ENCODE results near the gene SPG7. TPM values are rescaled to one million over a fixed set of nuclear protein-coding genes. Genes with fewer than 3 reads are reported as not detected.

The SPG7 gene
- total and polyA plus RNA-seq, 9 of the 15 experiments (the other 6 are each of a cell fraction or from before 2014, with no cell fraction given), result 5.8 to 89.1 (median 49.4) TPM

DNA sequence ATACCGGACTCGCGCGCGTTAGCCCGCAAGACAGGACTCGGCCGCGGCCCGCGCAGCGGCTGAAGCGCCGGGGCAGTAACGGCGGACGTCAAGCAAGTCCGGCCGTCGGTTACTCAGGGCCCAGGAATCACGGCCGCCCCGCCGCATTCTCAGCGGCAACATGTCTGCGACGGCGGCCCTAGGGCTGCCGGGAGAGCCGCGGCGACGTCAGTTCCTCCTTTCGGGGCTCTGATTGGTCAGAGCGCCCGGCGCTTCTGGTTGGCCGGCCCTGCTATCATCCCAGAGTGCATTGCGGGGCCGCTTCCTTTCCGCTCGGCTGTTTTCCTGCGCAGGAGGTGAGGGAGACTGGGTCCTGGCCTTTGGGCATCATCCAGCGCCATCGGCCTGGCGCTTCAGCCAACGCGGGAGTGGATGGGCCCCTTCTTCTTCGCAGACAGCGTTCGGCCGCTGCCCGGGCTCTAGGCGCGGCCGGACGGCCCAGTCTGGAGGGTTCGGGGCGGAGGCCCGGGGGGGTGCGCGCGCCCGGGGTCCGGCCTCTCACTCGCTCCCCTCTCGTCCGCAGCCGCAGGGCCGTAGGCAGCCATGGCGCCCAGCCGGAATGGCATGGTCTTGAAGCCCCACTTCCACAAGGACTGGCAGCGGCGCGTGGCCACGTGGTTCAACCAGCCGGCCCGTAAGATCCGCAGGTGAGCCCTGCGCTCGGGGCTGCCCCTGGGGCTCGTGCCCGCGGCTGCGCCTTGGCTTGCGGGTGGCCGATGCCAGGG, 52.4 kb downstream of the SPG7 start, which contains the start of gene RPL13 (continued):
- TF ChIP-seq, protein P1, sequence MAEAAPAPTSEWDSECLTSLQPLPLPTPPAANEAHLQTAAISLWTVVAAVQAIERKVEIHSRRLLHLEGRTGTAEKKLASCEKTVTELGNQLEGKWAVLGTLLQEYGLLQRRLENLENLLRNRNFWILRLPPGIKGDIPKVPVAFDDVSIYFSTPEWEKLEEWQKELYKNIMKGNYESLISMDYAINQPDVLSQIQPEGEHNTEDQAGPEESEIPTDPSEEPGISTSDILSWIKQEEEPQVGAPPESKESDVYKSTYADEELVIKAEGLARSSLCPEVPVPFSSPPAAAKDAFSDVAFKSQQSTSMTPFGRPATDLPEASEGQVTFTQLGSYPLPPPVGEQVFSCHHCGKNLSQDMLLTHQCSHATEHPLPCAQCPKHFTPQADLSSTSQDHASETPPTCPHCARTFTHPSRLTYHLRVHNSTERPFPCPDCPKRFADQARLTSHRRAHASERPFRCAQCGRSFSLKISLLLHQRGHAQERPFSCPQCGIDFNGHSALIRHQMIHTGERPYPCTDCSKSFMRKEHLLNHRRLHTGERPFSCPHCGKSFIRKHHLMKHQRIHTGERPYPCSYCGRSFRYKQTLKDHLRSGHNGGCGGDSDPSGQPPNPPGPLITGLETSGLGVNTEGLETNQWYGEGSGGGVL (CRISPR knock-in tag; IDR thresholded peaks at IDR 0.05), result no peak
- TF ChIP-seq TCF7L2 (IDR thresholded peaks at IDR 0.05; ENCODE audit: low read depth, low read length), result no peak
- TF ChIP-seq RBFOX2 (IDR thresholded peaks at IDR 0.05; ENCODE audit: low read depth, low read length), result peak; percentile 99
- no peak for TF ChIP-seq RBM15 (IDR thresholded peaks at IDR 0.05; ENCODE audit: insufficient read depth, low read length)
- TF ChIP-seq, protein P2, sequence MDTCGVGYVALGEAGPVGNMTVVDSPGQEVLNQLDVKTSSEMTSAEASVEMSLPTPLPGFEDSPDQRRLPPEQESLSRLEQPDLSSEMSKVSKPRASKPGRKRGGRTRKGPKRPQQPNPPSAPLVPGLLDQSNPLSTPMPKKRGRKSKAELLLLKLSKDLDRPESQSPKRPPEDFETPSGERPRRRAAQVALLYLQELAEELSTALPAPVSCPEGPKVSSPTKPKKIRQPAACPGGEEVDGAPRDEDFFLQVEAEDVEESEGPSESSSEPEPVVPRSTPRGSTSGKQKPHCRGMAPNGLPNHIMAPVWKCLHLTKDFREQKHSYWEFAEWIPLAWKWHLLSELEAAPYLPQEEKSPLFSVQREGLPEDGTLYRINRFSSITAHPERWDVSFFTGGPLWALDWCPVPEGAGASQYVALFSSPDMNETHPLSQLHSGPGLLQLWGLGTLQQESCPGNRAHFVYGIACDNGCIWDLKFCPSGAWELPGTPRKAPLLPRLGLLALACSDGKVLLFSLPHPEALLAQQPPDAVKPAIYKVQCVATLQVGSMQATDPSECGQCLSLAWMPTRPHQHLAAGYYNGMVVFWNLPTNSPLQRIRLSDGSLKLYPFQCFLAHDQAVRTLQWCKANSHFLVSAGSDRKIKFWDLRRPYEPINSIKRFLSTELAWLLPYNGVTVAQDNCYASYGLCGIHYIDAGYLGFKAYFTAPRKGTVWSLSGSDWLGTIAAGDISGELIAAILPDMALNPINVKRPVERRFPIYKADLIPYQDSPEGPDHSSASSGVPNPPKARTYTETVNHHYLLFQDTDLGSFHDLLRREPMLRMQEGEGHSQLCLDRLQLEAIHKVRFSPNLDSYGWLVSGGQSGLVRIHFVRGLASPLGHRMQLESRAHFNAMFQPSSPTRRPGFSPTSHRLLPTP (IDR thresholded peaks at IDR 0.05; ENCODE audit: borderline replicate concordance, extremely low read depth, insufficient read length), result no peak
- TF ChIP-seq KLF6 (CRISPR knock-in tag; IDR thresholded peaks at IDR 0.05; ENCODE audit: borderline replicate concordance), result no peak
- TF ChIP-seq TARDBP (IDR thresholded peaks at IDR 0.05), result no peak
- TF ChIP-seq SP1 (CRISPR knock-in tag; IDR thresholded peaks at IDR 0.05), result peak; percentile 77
- TF ChIP-seq SPI1 (IDR thresholded peaks at IDR 0.05; ENCODE audit: borderline replicate concordance, low read depth, low read length), result peak; percentile 57; the same call in 1 of the 2 replicates
- no peak for TF ChIP-seq THRAP3 (IDR thresholded peaks at IDR 0.05; ENCODE audit: borderline replicate concordance)
- TF ChIP-seq ZNF121 (CRISPR knock-in tag; conservative IDR thresholded peaks at IDR 0.05), result no peak
- no peak for TF ChIP-seq NCOA2 (IDR thresholded peaks at IDR 0.05; ENCODE audit: partially characterized antibody in 2 of 2)
- peak; percentile 75 for TF ChIP-seq KAT2B (IDR thresholded peaks at IDR 0.05; ENCODE audit: low read depth, low read length)
- TF ChIP-seq ZSCAN32 (CRISPR knock-in tag; IDR thresholded peaks at IDR 0.05), result no peak
- TF ChIP-seq ZNF12 (CRISPR knock-in tag; IDR thresholded peaks at IDR 0.05), result peak; percentile 12; the same call in 1 of the 2 replicates
- TF ChIP-seq ZNF197 (CRISPR knock-in tag; IDR thresholded peaks at IDR 0.05; ENCODE audit: low read depth), result no peak
- peak in 1 of 2 experiments; percentile 42; a peak in 2 of 3 replicates for TF ChIP-seq CBX3 (IDR thresholded peaks at IDR 0.05; ENCODE audit: borderline replicate concordance in 1 of 2, low read length in 2 of 2)
- TF ChIP-seq, protein P3, sequence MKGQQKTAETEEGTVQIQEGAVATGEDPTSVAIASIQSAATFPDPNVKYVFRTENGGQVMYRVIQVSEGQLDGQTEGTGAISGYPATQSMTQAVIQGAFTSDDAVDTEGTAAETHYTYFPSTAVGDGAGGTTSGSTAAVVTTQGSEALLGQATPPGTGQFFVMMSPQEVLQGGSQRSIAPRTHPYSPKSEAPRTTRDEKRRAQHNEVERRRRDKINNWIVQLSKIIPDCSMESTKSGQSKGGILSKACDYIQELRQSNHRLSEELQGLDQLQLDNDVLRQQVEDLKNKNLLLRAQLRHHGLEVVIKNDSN (CRISPR knock-in tag; IDR thresholded peaks at IDR 0.05), result peak; percentile 65
- peak; percentile 77 for TF ChIP-seq SAP30 (IDR thresholded peaks at IDR 0.05; ENCODE audit: borderline replicate concordance, insufficient read depth, low read depth, low read length, poor library complexity, severe bottlenecking)
- TF ChIP-seq, protein P4, sequence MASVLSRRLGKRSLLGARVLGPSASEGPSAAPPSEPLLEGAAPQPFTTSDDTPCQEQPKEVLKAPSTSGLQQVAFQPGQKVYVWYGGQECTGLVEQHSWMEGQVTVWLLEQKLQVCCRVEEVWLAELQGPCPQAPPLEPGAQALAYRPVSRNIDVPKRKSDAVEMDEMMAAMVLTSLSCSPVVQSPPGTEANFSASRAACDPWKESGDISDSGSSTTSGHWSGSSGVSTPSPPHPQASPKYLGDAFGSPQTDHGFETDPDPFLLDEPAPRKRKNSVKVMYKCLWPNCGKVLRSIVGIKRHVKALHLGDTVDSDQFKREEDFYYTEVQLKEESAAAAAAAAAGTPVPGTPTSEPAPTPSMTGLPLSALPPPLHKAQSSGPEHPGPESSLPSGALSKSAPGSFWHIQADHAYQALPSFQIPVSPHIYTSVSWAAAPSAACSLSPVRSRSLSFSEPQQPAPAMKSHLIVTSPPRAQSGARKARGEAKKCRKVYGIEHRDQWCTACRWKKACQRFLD (CRISPR knock-in tag; IDR thresholded peaks at IDR 0.05), result no peak
